Kidney epithelial cell (primary cell): ENCODE measurements around the gene LCOR. TPM values are rescaled to one million over a fixed set of nuclear protein-coding genes. Genes with fewer than 3 reads are reported as not detected.
A peak's percentile ranks its signal among the peaks of the same experiment; 100 is the strongest.

ENCODE experiments used
- DNase-seq: peaks from one replicate; pipeline ENCODE4 v3.0.0-alpha.2; 2010; ENCODE audit warnings: low read depth
- H3K27me3 ChIP-seq: 2 replicates; pipeline ENCODE4 v1.6.0; 2011; ENCODE audit warnings: low read length; ENCODE audit not compliant: control insufficient read depth, insufficient read depth
- H3K36me3 ChIP-seq: 2 replicates; pipeline ENCODE4 v1.5.1; 2011; ENCODE audit warnings: low read length; ENCODE audit not compliant: control insufficient read depth, insufficient read depth
- H3K4me3 ChIP-seq: 2 replicates; pipeline ENCODE4 v1.5.1; 2011; ENCODE audit warnings: low read depth, mild to moderate bottlenecking, control low read depth, low read length
- CTCF ChIP-seq: IDR thresholded peaks from 2 replicates; pipeline ENCODE4 v1.5.1; 2011; ENCODE audit warnings: mild to moderate bottlenecking, moderate library complexity, low read length, control low read depth, inconsistent platforms; ENCODE audit not compliant: insufficient read depth, poor library complexity, severe bottlenecking
- total RNA-seq: library from RNA; depleted of rRNA; stranded (reverse); fragments of >200 nt; gene quantifications from 2 replicates; pipeline ENCODE4 v1.2.3, GENCODE V29; 2015

Gene LCOR
- total RNA-seq, 1 donor from 2014 or later = 29.8 TPM

DNA sequence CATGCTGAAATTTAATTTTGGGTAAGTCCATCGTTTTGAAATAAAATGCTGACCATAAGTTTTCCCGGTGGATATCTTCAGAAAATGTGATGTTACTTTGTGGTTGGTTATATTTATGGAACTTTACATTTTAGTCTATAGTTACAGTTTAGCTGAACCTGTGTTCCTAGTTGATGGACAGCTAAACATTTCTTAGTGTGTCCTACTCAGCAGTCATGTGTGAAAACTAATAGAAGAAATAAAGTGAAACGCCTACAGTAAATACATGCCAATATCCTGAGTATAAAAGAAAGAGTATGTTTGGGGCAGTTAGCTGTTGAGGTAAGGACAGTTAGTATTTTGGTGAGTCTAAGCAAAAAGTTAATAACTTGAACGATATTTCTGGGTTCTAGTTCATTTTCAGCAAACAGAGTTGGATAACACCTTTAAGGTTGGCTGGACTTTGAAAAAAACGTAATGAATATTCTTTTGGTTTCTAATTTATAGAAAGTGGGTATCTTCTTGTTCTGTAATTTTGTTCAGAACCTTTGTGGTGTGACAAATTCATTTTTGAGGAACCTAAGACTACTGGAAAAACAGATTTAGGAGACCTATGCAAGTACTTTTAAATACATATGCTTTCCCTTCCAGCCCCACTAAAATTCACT lies 28.7 kb downstream of the LCOR start:
- H3K36me3 ChIP-seq = no peaks in the 10 kb centered on the region
- no peak overlapping the region for H3K4me3 ChIP-seq
- no peak for DNase-seq
- no peak for TF ChIP-seq CTCF
- no peaks in the 10 kb centered on the region for H3K27me3 ChIP-seq

GRCh38 chr10:96863922-96864543 lies 31.9 kb downstream of the LCOR start:
- no peak for TF ChIP-seq CTCF
- no peaks in the 10 kb centered on the region for H3K36me3 ChIP-seq
- DNase-seq = peak; percentile 51
- no peaks in the 10 kb centered on the region for H3K27me3 ChIP-seq
- no peak overlapping the region for H3K4me3 ChIP-seq

DNA sequence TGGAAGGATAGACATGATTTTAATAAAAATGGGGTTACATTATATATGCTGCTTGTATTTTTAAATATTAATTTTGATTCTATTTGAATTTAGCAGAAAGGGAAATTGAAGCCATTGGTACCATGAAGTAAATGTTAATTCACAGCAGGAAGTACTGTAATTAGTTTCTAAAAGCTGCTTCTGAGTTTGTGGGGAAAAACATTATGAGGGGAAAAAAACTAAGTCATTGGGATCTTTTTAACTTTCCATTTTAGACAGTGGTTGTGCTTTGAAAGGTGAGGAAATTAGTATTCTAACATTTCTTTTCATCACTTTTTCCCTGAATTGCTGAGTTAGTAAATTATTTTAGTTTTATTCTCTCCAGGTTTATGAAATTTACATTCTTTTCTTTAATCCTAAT lies 41.0 kb downstream of the LCOR start:
- no peaks in the 10 kb centered on the region for H3K36me3 ChIP-seq
- H3K4me3 ChIP-seq = no peak overlapping the region
- TF ChIP-seq CTCF = no peak
- no peaks in the 10 kb centered on the region for H3K27me3 ChIP-seq
- DNase-seq = no peak

GRCh38 chr10:96873756-96874467 lies 41.8 kb downstream of the LCOR start:
- no peaks in the 10 kb centered on the region for H3K36me3 ChIP-seq
- TF ChIP-seq CTCF = no peak
- H3K4me3 ChIP-seq = no peak overlapping the region
- DNase-seq = no peak
- no peaks in the 10 kb centered on the region for H3K27me3 ChIP-seq

- H3K4me3 ChIP-seq = no peak overlapping the region
- H3K27me3 ChIP-seq = no peaks in the 10 kb centered on the region
- no peak for TF ChIP-seq CTCF
- no peak for DNase-seq
- H3K36me3 ChIP-seq = no peaks in the 10 kb centered on the region
Measured at GRCh38 chr10:96878057-96878456, 46.0 kb downstream of the LCOR start.
